Activated CD4-positive, alpha-beta T cell treated with anti-CD3 and anti-CD28 coated beads, Interleukin-2, amount 50 U/mL, for 4 hours (primary cell): Measurements from ENCODE around the gene DTL.

Experiments
- DNase-seq, 2 experiments: peaks; one replicate each; pipeline ENCODE4 v3.0.0-alpha.2; 2020

The DTL gene

DNA sequence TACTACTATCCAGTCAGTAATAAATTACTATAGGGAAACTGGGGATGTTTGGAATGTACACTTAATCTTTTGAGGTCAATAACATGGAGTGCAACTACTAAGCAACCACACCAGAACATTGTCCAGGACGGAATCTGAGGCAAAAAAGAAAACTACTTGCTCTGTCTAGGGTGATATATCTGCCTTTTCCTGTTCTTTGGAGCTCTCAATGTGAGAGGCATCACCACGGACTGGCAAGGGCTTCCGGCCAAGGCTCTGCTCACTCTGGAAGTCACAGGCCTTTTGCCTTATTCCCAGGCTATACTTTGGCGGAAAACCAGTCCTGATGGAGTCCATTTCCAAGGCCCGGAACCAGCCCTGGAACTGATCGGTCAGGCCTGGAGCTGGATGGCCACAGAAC, 94.2 kb downstream of the DTL start:
- DNase-seq, result no peak

DNA sequence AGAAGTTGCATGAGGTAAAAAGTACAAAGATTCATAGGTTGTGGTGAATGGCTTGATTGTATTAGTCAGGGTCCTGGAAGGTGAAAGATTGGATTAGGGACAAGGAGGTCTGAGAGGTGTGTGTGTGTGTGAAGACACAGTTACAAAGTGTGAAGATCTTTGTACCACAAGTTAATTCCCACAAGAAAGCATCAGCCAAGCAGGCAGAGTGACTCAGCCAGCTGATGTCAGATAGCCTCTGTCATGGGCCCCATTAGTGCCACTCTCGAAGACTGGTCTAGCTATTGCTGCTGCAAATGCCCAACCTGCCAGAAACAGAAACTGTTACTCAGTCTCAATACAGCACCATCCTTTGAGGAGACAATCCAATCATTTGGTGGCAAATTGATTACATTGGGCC, 96.5 kb downstream of the DTL start:
- DNase-seq, result no peak

DNA sequence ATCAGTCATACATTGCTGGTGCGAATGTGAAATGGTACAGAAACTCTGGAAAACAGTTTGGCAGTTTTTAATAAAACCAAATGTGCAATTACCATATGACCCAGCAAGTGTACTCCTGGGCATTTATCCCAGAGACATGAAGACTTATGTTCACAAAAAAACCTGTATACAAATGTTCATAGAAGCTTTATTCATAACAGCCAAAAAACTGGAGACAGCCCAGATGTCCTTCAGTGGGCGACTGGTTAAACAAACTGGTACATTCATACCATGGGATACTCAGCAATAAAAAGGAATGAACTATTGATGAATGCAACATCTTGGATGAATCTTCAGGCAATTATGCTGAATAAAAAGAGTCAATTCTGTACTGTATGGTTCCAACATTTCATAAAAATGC, 97.8 kb downstream of the DTL start:
- DNase-seq, result no peak

DNA sequence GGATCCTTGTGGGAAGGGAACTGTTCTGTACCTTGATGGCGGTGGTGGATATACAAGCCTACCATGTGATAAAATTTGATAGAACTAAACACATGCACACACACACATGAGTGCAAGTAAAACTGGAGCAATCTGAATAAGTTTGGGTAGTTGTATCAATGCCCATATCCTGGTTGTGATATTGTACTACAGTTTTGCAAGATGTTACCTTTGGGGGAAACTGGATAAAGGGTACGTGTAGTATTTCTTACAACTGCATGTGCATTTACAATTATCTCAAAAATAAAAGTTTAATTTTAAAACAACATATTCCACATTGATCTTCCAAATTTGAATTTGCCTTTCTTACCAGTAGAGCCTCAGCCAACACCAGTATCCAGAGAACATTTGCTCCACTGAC, 99.6 kb downstream of the DTL start:
- DNase-seq, result no peak

DNA sequence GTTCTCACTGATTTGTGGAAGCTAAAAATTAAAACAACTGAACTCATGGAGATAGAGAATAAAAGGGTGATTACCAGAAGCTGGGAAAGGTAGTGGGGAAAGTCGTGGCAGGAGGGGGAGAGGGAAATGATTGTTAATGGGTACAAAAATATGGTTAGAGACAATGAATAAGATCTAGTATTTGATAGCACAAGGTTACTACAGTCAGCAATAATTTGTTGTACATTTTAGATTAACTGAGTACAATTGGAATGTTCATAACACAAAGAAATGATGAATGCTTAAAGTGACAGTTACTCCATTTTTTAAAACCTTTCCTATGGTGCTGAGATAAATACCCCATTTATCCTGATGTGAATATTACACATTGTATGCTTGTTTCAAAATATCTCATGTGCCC, 102.3 kb downstream of the DTL start:
- DNase-seq, result no peak

DNA sequence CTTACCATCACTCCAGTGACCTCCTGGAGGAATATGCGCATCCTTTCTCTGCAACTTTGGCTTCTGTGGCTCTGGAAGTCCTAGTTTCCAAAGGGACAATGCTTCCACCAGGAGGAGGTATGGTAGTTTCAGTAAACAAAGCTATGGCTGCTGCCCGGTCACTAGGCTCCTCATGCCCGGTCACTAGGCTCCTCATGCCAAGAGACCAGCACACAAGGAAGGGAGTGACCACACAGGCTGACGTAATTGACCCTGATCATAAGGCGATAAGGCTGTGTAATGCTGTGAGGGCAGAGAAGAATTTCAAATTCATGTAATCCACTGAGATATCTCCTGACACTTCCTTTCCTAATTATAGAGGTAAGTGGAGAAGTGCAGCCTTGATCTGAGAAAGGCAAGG, 102.9 kb downstream of the DTL start:
- DNase-seq, result no peak

DNA sequence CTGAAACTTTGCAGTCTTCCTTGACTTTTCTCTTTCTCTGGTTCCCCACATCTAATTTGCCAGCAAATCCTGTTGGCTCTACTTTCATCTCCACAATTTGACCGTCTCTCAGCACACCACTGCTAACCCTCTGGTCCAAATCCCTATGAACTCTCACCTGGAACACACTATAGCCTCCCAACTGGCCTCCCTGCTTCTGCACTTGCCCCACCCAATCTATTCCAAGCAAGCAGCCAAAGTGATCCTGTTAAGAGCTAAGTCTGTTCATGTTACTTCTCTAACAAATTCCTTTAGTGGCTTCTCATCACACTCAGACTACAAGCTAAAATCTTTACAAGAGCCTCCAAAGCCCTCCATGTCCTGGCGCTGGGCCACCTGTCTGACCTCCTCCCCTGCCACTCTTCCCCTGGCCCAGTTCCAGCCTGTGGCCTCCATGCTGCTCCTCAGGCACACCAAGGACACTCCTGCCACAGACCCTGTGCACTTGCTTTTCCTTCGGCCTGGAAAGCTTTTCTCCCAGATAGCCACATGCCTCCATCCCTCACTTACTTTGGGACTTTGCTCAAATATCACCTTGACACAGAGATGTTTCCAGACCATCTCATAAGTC, 104.1 kb downstream of the DTL start:
- no peak for DNase-seq

DNA sequence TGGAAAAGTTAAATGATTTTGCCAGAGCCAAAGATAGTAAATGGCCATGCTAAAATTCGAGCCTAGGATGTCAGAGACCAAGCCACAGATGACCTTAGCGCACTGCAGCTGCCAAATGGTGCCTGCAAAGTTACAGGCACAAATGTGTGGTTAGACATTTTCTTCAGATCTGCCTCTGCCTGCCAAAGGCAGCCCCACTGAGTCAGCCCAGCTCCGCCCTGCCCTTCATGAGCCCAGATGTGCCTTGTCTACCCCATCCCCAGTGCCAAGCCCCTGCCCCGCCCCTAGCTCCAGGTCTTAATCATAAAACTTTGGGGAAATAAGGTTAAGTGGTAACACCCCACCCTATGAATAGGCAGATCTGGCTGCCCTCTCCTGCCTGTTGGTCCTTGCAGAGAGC, 105.9 kb downstream of the DTL start:
- DNase-seq, result no peak

DNA sequence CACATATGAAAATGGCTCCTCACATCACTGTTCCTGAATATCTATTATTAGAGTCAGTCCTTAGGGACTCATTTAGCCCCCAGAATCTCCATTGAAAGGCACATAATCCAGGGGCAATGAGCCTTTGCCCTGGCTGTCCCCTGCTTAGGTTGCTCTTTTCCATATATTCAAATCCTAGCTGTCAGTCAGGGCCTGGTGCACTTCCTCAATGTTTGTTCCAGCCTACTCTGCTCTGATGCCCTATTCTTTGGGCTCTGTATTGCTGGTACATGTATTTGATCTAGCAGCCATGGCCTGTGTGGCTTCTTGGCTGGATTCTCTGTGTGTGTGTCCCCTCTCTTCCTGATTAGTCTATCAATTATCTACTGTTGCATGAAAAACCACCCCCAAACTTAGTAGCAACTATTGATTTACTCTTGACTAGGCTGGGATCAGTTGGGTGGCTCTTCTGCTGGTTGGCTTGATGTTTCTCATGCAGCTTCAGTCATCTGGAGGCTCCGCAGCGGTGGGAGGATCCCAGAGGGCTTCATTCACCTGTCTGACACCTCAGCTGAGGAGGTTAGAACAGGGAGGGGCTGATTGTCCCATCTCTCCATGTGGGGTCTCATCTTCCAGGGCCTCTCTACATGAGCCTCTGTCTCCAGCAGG, 107.5 kb downstream of the DTL start:
- no peak for DNase-seq

DNA sequence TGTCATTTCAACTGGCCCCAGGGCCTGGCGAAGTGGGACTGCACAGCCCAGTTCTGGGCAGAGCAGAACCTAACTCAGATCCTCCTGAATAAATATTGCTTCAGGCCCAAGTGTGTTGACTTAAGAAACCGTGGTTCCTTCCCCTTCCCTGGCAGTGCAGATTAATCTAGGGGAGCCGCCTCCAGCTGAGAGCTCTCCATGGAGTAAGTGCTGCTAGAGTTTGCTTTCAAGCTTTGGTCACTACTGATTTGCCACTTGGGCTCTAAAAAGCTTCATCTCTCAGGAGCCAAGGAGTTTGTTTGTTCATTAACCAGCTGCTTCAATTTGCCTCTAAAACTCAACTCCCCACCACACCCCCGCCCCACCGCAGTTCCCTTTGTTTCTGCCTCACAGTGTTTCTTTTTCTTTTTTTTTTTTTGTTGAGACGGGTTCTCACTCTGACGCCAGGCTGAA, 112.1 kb downstream of the DTL start:
- DNase-seq, result no peak

DNA sequence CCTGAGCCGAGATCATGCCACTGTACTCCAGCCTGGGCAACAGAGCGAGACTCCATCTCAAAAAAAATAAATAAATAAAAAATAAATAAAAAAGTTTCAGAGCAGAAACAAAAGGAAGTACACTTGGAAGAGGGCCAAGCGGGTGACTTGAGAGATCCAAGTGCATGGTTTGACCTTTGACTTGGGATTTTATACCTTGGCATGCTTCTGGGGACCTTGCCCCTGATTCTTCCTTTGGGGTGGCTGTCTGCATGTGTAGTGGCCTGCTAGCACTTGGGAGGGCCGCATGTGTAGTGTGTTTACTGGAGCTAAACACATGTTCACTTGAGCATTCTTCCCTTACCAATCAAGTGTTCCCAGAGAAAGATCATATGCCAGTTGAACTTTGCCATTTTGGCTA, 114.0 kb downstream of the DTL start:
- no peak for DNase-seq

DNA sequence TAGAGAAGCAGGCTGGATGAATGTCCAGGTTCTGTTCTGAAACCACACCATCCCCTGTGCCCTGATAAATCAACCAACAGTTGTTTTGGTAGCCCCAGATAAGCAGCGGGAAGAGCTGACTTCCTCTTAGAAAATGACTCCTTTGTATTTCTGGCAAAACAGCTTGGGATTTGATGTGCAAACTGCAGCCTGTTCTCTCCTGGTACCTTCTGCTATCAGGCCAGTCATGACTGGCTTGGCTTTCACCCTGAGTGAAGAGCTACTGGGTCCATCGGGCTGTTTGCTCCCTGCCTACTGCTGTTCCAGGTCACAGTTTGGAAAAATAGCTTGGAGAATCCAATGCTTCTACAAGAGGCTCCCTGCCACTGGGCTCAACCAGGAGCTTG, 116.8 kb downstream of the DTL start:
- no peak for DNase-seq

DNA sequence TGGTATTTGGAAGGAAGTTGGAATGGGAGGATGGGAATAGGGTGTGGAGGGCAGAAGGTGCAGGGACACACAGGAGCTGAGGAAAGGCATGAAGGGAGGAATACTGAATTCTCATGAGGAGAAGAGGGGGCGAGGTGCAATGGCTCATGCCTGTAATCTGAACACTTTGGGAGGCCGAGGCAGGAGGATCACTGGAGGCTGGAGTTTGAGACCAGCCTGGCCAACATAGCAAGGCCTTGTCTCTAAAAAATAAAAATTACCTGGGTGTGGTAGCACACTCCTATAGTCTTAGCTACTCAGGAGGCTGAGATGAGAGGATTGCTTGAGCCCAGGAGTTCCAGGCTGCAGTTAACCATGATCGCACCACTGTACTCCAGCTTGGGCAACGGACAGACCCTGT, 117.3 kb downstream of the DTL start:
- DNase-seq, result no peak

DNA sequence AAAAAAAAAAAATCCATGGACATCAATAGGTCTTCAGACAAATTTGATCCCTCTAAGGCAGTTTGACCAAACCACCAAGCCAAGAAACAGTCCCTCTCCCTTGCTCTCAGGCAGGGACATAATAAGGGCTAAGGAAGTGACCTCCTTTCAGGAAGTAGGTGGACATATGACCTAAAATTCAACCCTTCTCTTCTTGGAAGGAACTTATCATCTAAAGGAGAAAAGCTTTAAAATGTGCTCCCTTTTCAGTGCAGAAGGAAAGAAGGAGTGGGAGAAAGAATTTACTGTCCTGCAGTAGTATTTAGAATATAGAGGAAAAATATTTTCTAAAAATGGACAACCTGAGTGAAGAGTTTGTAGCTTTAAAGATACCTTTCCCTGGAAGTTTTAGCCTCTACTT, 118.1 kb downstream of the DTL start:
- DNase-seq, result no peak
